Stimulated activated effector memory CD8-positive, alpha-beta T cell treated with anti-CD3 and anti-CD28 coated beads, Interleukin-12 subunit alpha, Interleukin-12 subunit beta, amount 100 ng/mL, for 72 hours (primary cell): Measurements from ENCODE around the gene GRK5.

ENCODE experiments used
- ATAC-seq: fragments of 150-1000 bp; cut with Tn5 transposase; 2 replicates; pipeline ENCODE4 v1.10.0; 2021
- DNase-seq, 2 donors: peaks; one replicate each; pipeline ENCODE4 v3.0.0; 2021 to 2022; ENCODE audit warnings: low spot score in 2 of 2
- H3K27ac Mint-ChIP-seq: one replicate; pipeline ENCODE4 v1.8.0; 2022; ENCODE audit warnings: mild to moderate bottlenecking, mixed read lengths
- H3K36me3 Mint-ChIP-seq: one replicate; pipeline ENCODE4 v1.8.0; 2022; ENCODE audit warnings: mild to moderate bottlenecking, mixed read lengths
- H3K4me1 Mint-ChIP-seq: one replicate; pipeline ENCODE4 v1.8.0; 2022; ENCODE audit warnings: mixed read lengths
- H3K4me3 Mint-ChIP-seq: one replicate; pipeline ENCODE4 v1.8.0; 2022; ENCODE audit warnings: mild to moderate bottlenecking, mixed read lengths
- H3K9me3 Mint-ChIP-seq: one replicate; pipeline ENCODE4 v1.8.0; 2022; ENCODE audit warnings: mixed read lengths

Gene GRK5

DNA sequence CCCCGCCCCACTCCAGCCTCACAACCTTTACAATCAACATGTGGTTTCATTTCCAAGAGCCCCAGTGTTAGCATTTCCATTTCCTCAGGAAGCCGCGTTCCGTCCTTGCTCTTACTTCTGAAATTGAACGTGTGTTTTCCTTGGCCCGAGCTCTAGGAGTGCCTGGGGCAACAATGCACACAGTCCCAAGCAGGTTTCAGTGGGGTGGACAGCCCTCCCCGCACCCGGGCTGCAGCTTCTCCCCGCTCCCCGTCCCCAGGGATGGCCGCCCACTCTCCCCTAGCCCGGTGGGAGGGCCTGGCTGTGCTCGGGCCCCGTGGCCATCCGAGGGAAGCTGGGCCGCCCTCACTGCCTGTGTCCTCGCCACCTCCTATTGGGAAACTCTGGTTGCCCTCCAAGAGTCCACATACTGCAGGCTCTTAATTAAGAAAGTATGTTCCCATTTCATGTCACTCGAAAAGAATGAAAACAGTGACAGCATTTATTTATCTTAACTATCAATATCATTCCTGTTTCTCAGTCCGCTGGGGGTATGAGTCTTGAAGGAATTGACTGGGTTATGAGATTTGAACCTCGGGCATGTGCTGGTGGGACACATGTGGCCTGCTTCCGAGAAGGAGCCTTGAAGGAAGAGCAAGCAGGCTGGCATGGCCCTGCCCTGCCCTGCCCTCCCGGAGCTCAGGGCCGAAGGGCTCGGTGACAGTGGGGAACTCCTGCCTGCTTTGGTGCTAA lies 163.8 kb downstream of the GRK5 start:
- Mint-ChIP-seq H3K9me3 (no peaks in the 10 kb centered on the region), H3K4me3 (no peak overlapping the region), H3K36me3 (no peaks in the 10 kb centered on the region), H3K4me1 (peaks cover 30% of the 10 kb centered on the region), H3K27ac (no peak overlapping the region)
- DNase-seq (no peak), ATAC-seq (no peak)

- Mint-ChIP-seq H3K4me3 (no peak overlapping the region), H3K27ac (no peak overlapping the region), H3K36me3 (no peaks in the 10 kb centered on the region), H3K4me1 (peaks cover 31% of the 10 kb centered on the region), H3K9me3 (no peaks in the 10 kb centered on the region)
- ATAC-seq = peak; percentile 83
- DNase-seq = no peak
These were observed 164.6 kb downstream of the GRK5 start for GRCh38 chr10:119371704-119372663.

DNA sequence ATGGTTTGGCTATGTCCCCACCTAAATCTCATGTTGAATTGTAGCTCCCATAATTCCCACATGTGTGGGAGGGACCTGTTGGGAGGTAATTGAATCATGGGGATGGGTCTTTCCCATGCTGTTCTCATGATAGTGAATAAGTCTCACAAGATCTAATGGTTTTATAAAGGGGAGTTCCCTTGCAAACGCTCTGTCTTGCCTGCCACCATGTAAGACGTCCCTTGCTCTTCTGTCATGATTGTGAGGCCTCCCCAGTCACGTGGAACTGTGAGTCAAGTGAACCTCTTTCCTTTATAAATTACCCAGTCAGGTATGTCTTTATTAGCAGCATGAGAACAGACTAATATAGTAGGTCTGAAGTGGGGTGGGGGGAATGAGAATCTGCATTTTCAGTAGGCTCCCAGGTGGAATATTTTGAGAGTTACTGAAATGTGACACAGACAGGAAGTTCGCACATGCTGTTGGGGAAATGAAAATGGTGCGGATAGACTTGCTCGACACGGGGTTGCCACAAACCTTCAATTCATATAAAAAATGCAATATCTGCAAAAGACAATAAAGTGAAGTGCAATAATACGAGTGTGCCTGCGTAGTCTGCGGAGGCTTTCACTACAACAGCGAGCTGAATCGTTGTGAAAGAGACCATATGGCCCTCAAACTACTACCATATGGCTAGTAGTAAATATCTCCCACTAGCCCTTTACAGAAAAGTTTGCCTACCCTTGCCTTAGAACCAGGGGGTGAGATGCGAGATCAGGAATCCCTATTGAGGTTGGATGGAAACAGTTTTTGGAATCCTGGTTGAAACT lies 166.1 kb downstream of the GRK5 start:
- Mint-ChIP-seq H3K27ac (no peak overlapping the region), H3K4me3 (no peak overlapping the region), H3K4me1 (peaks cover 31% of the 10 kb centered on the region), H3K9me3 (no peaks in the 10 kb centered on the region), H3K36me3 (no peaks in the 10 kb centered on the region)
- ATAC-seq (no peak), DNase-seq (no peak)

GRCh38 chr10:119374236-119374635 lies 166.9 kb downstream of the GRK5 start:
- no peak for ATAC-seq
- no peaks in the 10 kb centered on the region for H3K9me3 Mint-ChIP-seq
- peaks cover under 1% of the 10 kb centered on the region for H3K36me3 Mint-ChIP-seq
- no peak overlapping the region for H3K27ac Mint-ChIP-seq
- no peak for DNase-seq
- no peak overlapping the region for H3K4me3 Mint-ChIP-seq
- H3K4me1 Mint-ChIP-seq = peaks cover 31% of the 10 kb centered on the region

DNA sequence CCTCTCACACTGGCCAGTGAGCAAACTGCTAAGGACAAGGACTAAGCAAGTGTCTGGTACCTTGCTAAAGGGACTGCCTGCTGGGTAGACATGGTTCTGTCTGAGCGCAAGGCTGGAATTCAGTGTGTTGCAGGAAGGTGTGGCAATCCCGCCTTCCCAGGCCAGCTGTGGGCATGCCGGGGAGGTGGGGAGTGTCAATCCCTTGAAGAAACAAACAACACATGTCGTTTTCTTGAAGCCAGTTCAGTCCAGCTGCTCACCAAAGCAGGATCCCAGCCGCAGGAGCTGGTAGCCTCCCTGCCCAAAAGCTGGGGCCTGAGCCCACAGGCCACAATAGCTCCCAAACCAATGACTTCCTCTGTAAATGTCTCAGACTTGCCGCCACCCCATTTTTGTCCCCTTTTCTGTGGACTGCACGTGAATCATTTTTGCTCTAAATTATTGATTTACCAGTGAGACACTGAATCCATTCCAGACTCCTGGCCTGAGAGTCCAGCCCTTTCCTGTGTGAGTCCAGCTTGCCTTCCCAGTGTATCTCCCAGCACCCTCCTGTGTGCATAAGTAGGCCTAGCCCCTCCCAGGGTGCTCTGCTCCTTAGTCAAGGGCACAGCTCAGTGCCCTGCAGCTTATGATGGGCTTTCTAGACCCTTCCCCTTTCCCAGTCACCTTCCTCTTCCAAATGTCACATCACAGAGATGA lies 168.4 kb downstream of the GRK5 start:
- peaks cover 6% of the 10 kb centered on the region for H3K36me3 Mint-ChIP-seq
- DNase-seq = no peak
- no peak overlapping the region for H3K4me3 Mint-ChIP-seq
- peaks cover 31% of the 10 kb centered on the region for H3K4me1 Mint-ChIP-seq
- ATAC-seq = no peak
- no peaks in the 10 kb centered on the region for H3K9me3 Mint-ChIP-seq
- H3K27ac Mint-ChIP-seq = peak overlapping the region; percentile 78

- Mint-ChIP-seq H3K36me3 (peaks cover 6% of the 10 kb centered on the region), H3K27ac (no peak overlapping the region)
These were observed 170.1 kb downstream of the GRK5 start for GRCh38 chr10:119377451-119377957.

DNA sequence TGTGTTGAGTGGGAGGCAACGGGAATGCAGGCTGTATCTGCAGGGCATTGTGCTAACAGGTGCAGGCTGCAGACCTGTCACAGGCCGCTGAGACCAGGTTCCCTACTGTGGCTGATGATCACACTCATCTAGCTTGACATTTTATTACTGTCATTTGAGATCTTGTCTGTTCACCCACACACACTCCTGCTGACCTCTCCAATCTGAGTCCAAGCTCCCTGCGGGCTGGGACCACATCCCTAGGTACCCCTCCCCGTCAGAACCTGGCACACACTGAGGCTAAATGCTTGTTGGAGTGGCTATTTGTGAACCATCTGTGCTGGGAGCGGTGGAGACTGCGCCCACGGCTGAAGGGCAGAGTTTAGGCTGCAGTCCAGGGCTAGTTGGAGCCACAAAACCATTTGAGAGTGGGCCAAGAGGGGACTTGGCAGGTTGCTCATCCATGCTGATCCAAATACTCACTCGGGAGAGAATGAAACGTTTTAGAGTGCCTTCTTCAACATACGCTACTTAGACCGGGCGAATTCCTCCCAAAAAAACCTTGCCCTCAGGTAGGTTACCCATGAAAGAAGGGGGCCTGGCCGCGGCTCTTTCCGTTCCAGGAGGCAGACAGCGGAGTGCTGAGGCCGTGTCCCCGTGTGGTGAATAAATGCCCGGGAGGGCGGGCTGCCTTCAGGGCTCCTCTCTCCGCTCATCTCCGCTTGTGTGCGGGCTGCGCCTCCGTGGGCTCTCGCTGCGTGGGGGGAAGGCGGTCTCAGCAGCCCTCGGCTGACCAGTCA lies 170.8 kb downstream of the GRK5 start:
- DNase-seq = no peak
- Mint-ChIP-seq H3K4me3 (no peak overlapping the region), H3K27ac (no peak overlapping the region), H3K36me3 (peaks cover 6% of the 10 kb centered on the region), H3K9me3 (no peaks in the 10 kb centered on the region), H3K4me1 (peaks cover 31% of the 10 kb centered on the region)
- no peak for ATAC-seq

More at GRCh38 chr10:119377451-119377957, 170.1 kb downstream of the GRK5 start:
- DNase-seq (no peak), ATAC-seq (no peak)
- no peaks in the 10 kb centered on the region for H3K9me3 Mint-ChIP-seq
- peaks cover 25% of the 10 kb centered on the region for H3K4me1 Mint-ChIP-seq
- no peak overlapping the region for H3K4me3 Mint-ChIP-seq

GRCh38 chr10:119378737-119379067 lies 171.3 kb downstream of the GRK5 start:
- Mint-ChIP-seq H3K27ac (no peak overlapping the region), H3K4me3 (no peak overlapping the region), H3K4me1 (peaks cover 36% of the 10 kb centered on the region), H3K9me3 (no peaks in the 10 kb centered on the region), H3K36me3 (peaks cover 6% of the 10 kb centered on the region)
- ATAC-seq (no peak), DNase-seq (no peak)

GRCh38 chr10:119379466-119380071 lies 172.2 kb downstream of the GRK5 start:
- peak overlapping the region; percentile 74 for H3K27ac Mint-ChIP-seq
- DNase-seq = no peak
- H3K9me3 Mint-ChIP-seq = no peaks in the 10 kb centered on the region
- ATAC-seq = no peak
- H3K4me3 Mint-ChIP-seq = no peak overlapping the region
- peaks cover 45% of the 10 kb centered on the region for H3K4me1 Mint-ChIP-seq
- H3K36me3 Mint-ChIP-seq = peaks cover 6% of the 10 kb centered on the region

DNA sequence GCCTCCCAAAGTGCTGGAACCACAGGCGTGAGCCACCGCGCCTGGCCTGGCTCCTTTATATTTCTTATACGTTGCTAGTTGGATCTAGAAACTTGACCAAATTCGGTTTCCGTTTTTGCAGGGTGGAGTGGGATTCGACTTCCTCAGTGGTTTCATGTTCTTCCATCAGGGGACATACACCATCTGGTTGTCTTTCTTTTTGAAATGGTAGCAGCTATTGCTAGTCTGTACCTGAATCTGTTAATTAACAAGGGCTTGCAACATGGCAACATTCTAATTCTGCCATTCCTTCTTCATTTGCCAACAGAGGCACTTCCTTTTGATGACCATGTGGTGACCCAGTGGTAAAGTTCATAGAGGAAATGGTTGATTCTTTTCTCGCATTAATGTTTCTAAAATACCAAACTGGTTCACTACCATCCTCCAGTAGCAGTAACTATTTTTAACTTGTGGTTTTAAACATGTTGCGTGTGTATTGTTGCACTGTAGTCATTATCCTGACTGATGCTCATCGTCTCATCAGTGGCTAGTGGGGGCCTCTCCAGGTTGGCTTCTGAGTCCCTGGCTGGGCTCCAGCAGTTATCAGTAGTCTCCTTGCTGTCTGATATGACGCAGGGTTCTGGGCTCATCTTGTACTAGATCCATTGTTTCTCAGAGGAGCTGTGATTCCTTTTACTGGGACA lies 175.9 kb downstream of the GRK5 start:
- H3K4me3 Mint-ChIP-seq = no peak overlapping the region
- DNase-seq (no peak), ATAC-seq (peak; percentile 76)
- H3K4me1 Mint-ChIP-seq = peaks cover 40% of the 10 kb centered on the region
- no peaks in the 10 kb centered on the region for H3K9me3 Mint-ChIP-seq
- peaks cover 6% of the 10 kb centered on the region for H3K36me3 Mint-ChIP-seq
- peak overlapping the region; percentile 85 for H3K27ac Mint-ChIP-seq

GRCh38 chr10:119384127-119384526 lies 176.8 kb downstream of the GRK5 start:
- Mint-ChIP-seq H3K4me3 (no peak overlapping the region), H3K9me3 (no peaks in the 10 kb centered on the region), H3K36me3 (peaks cover 6% of the 10 kb centered on the region), H3K27ac (peak overlapping the region; percentile 85), H3K4me1 (peaks cover 40% of the 10 kb centered on the region)
- no peak for ATAC-seq
- DNase-seq = no peak

DNA sequence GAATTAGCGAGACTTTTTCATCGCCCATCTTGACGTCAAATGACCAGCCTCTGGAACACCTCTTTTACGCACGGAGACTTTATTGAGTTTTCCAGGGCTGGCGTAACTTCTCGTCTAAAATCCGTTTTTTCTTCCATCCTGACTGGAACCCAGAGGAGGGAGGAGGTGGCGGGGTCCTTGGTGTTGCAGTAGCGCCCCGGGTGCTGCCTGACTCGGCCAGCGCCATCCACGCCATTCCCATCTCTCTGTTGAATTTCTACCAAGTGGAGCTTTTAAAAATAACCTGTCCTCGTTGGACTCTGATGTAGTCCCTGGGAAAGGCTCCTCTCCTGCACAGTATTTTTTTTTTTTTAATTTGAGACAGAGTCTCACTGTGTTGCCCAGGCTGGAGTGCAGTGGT lies 179.3 kb downstream of the GRK5 start:
- Mint-ChIP-seq H3K27ac (no peak overlapping the region), H3K36me3 (no peaks in the 10 kb centered on the region), H3K4me1 (peaks cover 34% of the 10 kb centered on the region), H3K9me3 (no peaks in the 10 kb centered on the region), H3K4me3 (no peak overlapping the region)
- ATAC-seq (no peak), DNase-seq (no peak)

DNA sequence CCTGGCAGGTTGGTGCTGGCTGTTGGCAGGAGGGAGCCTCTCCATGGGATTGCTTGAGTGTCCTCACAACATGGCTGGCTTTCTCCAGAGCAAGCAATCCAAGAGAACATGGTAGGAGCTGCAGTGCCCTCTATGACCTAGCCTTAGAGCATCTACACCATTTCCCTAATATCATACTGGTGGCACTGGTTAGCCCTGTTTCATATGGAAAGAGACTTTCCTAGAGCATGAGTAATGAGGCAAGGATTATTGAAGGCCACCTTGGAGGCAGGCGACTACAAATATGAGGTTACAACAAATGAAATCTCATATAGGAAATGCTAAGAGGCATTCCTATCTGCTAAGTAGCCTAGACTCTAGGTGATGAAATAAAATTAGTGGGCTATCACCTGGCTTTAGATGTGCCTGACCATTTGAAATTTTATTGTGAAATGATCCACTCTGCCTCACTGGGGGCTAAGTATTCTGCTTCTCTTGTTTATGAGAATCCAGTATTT lies 181.5 kb downstream of the GRK5 start:
- H3K9me3 Mint-ChIP-seq = no peaks in the 10 kb centered on the region
- H3K27ac Mint-ChIP-seq = no peak overlapping the region
- peaks cover 26% of the 10 kb centered on the region for H3K4me1 Mint-ChIP-seq
- DNase-seq (no peak), ATAC-seq (no peak)
- H3K4me3 Mint-ChIP-seq = no peak overlapping the region
- peaks cover 6% of the 10 kb centered on the region for H3K36me3 Mint-ChIP-seq
